Astrocyte (in vitro differentiated cells and primary cell): ENCODE measurements around the gene GLRX5. TPM values are rescaled to one million over a fixed set of nuclear protein-coding genes. Genes with fewer than 3 reads are reported as not detected.

Experiments used
- DNase-seq: peaks from one replicate; pipeline ENCODE4 v3.0.0-alpha.2; 2010; ENCODE audit warnings: low read depth
- FAIRE-seq: peaks from 2 replicates; lab custom pipeline; 2011; peaks lifted over from hg19 to GRCh38; lab: Jason Lieb, UNC
- H2AFZ ChIP-seq: 2 replicates; pipeline ENCODE4 v1.6.0; 2012; ENCODE audit warnings: low read depth, low read length, inconsistent platforms
- H3K27ac ChIP-seq: 2 replicates; pipeline ENCODE4 v1.5.1; 2011; ENCODE audit warnings: low read depth, low read length, inconsistent platforms
- H3K27me3 ChIP-seq: 2 replicates; pipeline ENCODE4 v1.6.0; 2011; ENCODE audit warnings: low read length, inconsistent platforms; ENCODE audit not compliant: insufficient read depth
- H3K36me3 ChIP-seq: 2 replicates; pipeline ENCODE4 v1.5.1; 2011; ENCODE audit warnings: low read length, inconsistent platforms; ENCODE audit not compliant: insufficient read depth
- H3K4me1 ChIP-seq: 2 replicates; pipeline ENCODE4 v1.5.1; 2011; ENCODE audit warnings: low read length, inconsistent platforms; ENCODE audit not compliant: insufficient read depth
- H3K4me2 ChIP-seq: 2 replicates; pipeline ENCODE4 v1.6.0; 2012; ENCODE audit warnings: low read length, inconsistent platforms
- H3K4me3 ChIP-seq: 2 replicates; pipeline ENCODE4 v1.5.1; 2011; ENCODE audit warnings: low read depth, mild to moderate bottlenecking, low read length, inconsistent platforms; ENCODE audit not compliant: insufficient read depth
- H3K79me2 ChIP-seq: 2 replicates; pipeline ENCODE4 v1.6.0; 2012; ENCODE audit warnings: mild to moderate bottlenecking, low read length, inconsistent platforms; ENCODE audit not compliant: insufficient read depth
- H3K9ac ChIP-seq: 2 replicates; pipeline ENCODE4 v1.6.0; 2012; ENCODE audit warnings: mild to moderate bottlenecking, low read length, inconsistent platforms
- H3K9me3 ChIP-seq: 2 replicates; pipeline ENCODE4 v1.5.1; 2012; ENCODE audit warnings: low read depth, mild to moderate bottlenecking, low read length, inconsistent platforms; ENCODE audit not compliant: insufficient read depth
- H4K20me1 ChIP-seq: 2 replicates; pipeline ENCODE4 v1.6.0; 2012; ENCODE audit warnings: low read length, inconsistent platforms; ENCODE audit not compliant: insufficient read depth
- H3K27ac Mint-ChIP-seq: one replicate; pipeline ENCODE4 v1.8.0; 2021; ENCODE audit warnings: mild to moderate bottlenecking, mixed read lengths; ENCODE audit not compliant: unreplicated experiment
- H3K27me3 Mint-ChIP-seq: one replicate; pipeline ENCODE4 v1.8.0; 2021; ENCODE audit warnings: low read depth, mixed read lengths; ENCODE audit not compliant: unreplicated experiment
- H3K36me3 Mint-ChIP-seq: one replicate; pipeline ENCODE4 v1.8.0; 2021; ENCODE audit warnings: low read depth, mixed read lengths; ENCODE audit not compliant: unreplicated experiment
- H3K4me1 Mint-ChIP-seq: one replicate; pipeline ENCODE4 v1.8.0; 2021; ENCODE audit warnings: low read depth, mixed read lengths; ENCODE audit not compliant: unreplicated experiment
- H3K4me3 Mint-ChIP-seq: one replicate; pipeline ENCODE4 v1.8.0; 2021; ENCODE audit warnings: mild to moderate bottlenecking, moderate library complexity, mixed read lengths; ENCODE audit not compliant: unreplicated experiment
- H3K9me3 Mint-ChIP-seq: one replicate; pipeline ENCODE4 v1.8.0; 2021; ENCODE audit warnings: mild to moderate bottlenecking, mixed read lengths; ENCODE audit not compliant: unreplicated experiment
- EZH2 ChIP-seq: IDR thresholded peaks from 2 replicates; pipeline ENCODE4 v1.6.1; 2012; ENCODE audit warnings: mild to moderate bottlenecking, low read length, inconsistent platforms; ENCODE audit not compliant: insufficient read depth
- total RNA-seq: library from RNA; stranded (reverse); gene quantifications from 2 replicates; pipeline ENCODE4 v1.2.1, GENCODE V29; 2021
- TF ChIP-seq, protein P1 (sequence below): IDR thresholded peaks from 2 replicates; pipeline ENCODE4 v1.5.1; 2011; ENCODE audit warnings: low read depth, mild to moderate bottlenecking, inconsistent platforms, low read length, moderate library complexity; ENCODE audit not compliant: insufficient read depth

Gene GLRX5
- total RNA-seq, 1 donor from 2014 or later: 50.5 TPM

DNA sequence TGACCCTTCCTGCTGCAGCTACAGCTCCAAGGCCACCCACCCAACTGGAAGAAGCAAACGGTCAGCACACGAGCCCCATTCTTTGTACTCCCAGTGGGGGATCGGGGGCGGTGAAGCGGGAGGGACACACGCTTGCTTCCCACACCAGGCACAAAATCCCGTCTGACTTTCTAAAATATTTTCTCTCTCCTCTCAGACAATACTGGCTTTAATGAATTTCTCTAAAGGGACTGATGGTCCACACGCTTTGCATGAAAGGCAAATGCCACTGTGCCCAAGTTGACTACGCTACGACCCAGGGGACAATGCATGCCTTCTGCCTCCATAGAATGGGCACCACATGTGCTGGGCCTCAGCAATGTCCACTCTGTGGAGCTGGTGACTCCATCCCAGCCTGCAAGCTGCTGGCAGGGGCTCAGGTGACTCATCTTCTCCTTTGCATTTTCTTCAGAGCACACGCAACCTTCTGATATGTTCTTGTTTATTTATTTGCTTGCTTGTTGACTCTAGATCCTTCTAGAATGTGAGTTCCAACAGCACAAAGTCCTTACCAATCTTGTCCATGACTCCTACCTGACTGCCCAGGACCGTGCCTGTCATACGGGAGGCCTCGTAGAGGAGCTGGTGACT is 34.0 kb upstream of the GLRX5 start:
- H3K36me3 Mint-ChIP-seq: no peaks in the 10 kb centered on the region
- Histone ChIP-seq H3K79me2 (no peaks in the 10 kb centered on the region), H3K4me2 (peak overlapping the region; percentile 8), H3K27me3 (no peaks in the 10 kb centered on the region), H3K27ac (peak overlapping the region; percentile 3), H2AFZ (no peak overlapping the region), H3K4me3 (no peak overlapping the region), H3K9ac (no peak overlapping the region), H4K20me1 (no peaks in the 10 kb centered on the region), H3K4me1 (peaks cover 36% of the 10 kb centered on the region), H3K36me3 (no peaks in the 10 kb centered on the region), H3K9me3 (no peaks in the 10 kb centered on the region)
- TF ChIP-seq, protein P1, sequence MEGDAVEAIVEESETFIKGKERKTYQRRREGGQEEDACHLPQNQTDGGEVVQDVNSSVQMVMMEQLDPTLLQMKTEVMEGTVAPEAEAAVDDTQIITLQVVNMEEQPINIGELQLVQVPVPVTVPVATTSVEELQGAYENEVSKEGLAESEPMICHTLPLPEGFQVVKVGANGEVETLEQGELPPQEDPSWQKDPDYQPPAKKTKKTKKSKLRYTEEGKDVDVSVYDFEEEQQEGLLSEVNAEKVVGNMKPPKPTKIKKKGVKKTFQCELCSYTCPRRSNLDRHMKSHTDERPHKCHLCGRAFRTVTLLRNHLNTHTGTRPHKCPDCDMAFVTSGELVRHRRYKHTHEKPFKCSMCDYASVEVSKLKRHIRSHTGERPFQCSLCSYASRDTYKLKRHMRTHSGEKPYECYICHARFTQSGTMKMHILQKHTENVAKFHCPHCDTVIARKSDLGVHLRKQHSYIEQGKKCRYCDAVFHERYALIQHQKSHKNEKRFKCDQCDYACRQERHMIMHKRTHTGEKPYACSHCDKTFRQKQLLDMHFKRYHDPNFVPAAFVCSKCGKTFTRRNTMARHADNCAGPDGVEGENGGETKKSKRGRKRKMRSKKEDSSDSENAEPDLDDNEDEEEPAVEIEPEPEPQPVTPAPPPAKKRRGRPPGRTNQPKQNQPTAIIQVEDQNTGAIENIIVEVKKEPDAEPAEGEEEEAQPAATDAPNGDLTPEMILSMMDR: no peak
- TF ChIP-seq EZH2: no peak
- no peak overlapping the region for H3K4me3 Mint-ChIP-seq
- DNase-seq (peak; percentile 78), FAIRE-seq (no peak)
- H3K27ac Mint-ChIP-seq: no peak overlapping the region
- H3K27me3 Mint-ChIP-seq: peaks cover 19% of the 10 kb centered on the region
- H3K4me1 Mint-ChIP-seq: peaks cover 23% of the 10 kb centered on the region
- H3K9me3 Mint-ChIP-seq: peaks cover 2% of the 10 kb centered on the region

DNA sequence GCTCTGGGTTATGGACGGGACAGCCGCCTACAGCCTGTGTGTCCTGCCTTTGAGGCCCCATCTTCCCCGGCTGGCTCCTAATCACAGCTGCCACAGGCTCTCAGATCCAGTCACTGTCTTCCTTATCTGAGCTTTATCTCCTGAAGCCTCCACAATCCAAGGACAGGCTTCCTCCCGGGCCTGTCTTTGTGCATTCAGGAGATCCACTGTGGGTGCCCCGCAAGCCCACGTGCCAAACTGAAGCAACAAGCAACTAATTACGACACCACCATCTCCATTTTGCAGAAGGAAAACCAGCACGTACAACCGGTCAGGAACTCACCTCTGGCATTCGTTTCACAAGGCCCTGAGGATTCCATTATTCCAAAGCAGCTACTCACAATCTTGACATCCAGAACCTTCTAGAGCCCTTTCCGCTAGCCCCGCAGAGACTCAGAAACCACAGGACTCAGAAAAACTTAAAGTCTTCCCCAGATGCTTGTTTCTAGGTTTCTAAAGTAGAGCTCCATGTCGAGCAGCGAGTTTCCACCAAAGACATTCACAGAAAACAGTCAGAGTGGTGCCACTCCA is 32.4 kb upstream of the GLRX5 start:
- Histone ChIP-seq H3K4me2 (no peak overlapping the region), H3K27me3 (no peaks in the 10 kb centered on the region), H3K9ac (no peak overlapping the region), H3K4me3 (no peak overlapping the region), H3K27ac (no peak overlapping the region), H2AFZ (no peak overlapping the region), H3K79me2 (no peaks in the 10 kb centered on the region), H3K36me3 (no peaks in the 10 kb centered on the region), H3K4me1 (peaks cover 34% of the 10 kb centered on the region), H4K20me1 (no peaks in the 10 kb centered on the region), H3K9me3 (no peaks in the 10 kb centered on the region)
- DNase-seq: no peak
- Mint-ChIP-seq H3K27ac (no peak overlapping the region), H3K4me3 (no peak overlapping the region), H3K27me3 (peaks cover 19% of the 10 kb centered on the region), H3K4me1 (peaks cover 18% of the 10 kb centered on the region), H3K9me3 (peaks cover 2% of the 10 kb centered on the region), H3K36me3 (no peaks in the 10 kb centered on the region)
- no peak for FAIRE-seq
- TF ChIP-seq, protein P1: no peak
- no peak for TF ChIP-seq EZH2
